ENCODE results near the gene GRM1. TPM values are rescaled to one million over a fixed set of nuclear protein-coding genes. Genes with fewer than 3 reads are reported as not detected.

Gene GRM1
- total and polyA plus RNA-seq, 2 experiments from 2014 or later = 0.29 to 0.63 TPM

DNA sequence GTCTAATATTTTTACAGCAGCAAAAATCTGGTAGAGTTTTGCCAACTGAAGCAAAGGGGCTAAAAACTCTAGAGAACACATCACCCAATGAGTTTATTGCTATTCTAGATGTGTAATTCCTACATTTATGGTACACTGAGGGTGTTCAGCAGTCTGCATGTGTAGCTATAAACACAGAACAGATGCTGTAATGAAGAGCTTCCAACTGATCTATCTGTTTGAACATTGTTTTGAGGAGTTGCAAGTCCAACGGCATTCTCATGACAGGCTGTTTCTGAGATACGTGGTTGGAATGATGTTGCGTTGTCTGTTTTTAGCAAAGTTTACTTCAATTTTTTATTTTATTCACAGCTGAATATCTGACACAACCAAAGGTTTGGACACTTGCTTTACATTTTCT, 373.6 kb downstream of the GRM1 start:
- Histone ChIP-seq H3K4me1 (ENCODE audit: insufficient read depth) (no peaks in the 10 kb centered on the region), H3K79me2 (replicated peaks; ENCODE audit: insufficient read depth) (no peaks in the 10 kb centered on the region), H3K9me2 (ENCODE audit: insufficient read depth) (no peaks in the 10 kb centered on the region), H4K20me1 (replicated peaks; ENCODE audit: insufficient read depth) (no peaks in the 10 kb centered on the region), H2AFZ (no peak overlapping the region), H3K36me3 (ENCODE audit: insufficient read depth) (no peaks in the 10 kb centered on the region), H3K27ac (ENCODE audit: low read depth) (no peak overlapping the region), H3K27me3 (ENCODE audit: insufficient read depth) (no peaks in the 10 kb centered on the region), H3K4me2 (no peak overlapping the region), H3K4me3 (no peak overlapping the region), H3F3A (replicated peaks; ENCODE audit: low read depth) (no peaks in the 10 kb centered on the region)
- no peak for DNase-seq (ENCODE audit: low spot score)
- Mint-ChIP-seq H3K27me3 (ENCODE audit: insufficient read depth, low read depth, poor library complexity) (no peaks in the 10 kb centered on the region), H3K27ac (no peak overlapping the region), H3K4me3 (no peak overlapping the region), H3K4me1 (no peaks in the 10 kb centered on the region; the same call in 2 of the 3 replicates), H3K36me3 (ENCODE audit: low read depth) (no peaks in the 10 kb centered on the region), H3K9me3 (no peaks in the 10 kb centered on the region)
- TF ChIP-seq POLR2AphosphoS5 (IDR thresholded peaks at IDR 0.05; ENCODE audit: low read depth) (no peak), EZH2 (IDR thresholded peaks at IDR 0.05; ENCODE audit: low read depth, unreplicated experiment) (no peak), JUNB (IDR thresholded peaks at IDR 0.05; ENCODE audit: unreplicated experiment) (no peak), ZNF331 (CRISPR knock-in tag; IDR thresholded peaks at IDR 0.05; ENCODE audit: low read depth) (no peak), NANOG (IDR thresholded peaks at IDR 0.05; ENCODE audit: borderline replicate concordance) (no peak), STAT1 (IDR thresholded peaks at IDR 0.05; ENCODE audit: unreplicated experiment) (no peak)
- TF ChIP-seq, protein P1, sequence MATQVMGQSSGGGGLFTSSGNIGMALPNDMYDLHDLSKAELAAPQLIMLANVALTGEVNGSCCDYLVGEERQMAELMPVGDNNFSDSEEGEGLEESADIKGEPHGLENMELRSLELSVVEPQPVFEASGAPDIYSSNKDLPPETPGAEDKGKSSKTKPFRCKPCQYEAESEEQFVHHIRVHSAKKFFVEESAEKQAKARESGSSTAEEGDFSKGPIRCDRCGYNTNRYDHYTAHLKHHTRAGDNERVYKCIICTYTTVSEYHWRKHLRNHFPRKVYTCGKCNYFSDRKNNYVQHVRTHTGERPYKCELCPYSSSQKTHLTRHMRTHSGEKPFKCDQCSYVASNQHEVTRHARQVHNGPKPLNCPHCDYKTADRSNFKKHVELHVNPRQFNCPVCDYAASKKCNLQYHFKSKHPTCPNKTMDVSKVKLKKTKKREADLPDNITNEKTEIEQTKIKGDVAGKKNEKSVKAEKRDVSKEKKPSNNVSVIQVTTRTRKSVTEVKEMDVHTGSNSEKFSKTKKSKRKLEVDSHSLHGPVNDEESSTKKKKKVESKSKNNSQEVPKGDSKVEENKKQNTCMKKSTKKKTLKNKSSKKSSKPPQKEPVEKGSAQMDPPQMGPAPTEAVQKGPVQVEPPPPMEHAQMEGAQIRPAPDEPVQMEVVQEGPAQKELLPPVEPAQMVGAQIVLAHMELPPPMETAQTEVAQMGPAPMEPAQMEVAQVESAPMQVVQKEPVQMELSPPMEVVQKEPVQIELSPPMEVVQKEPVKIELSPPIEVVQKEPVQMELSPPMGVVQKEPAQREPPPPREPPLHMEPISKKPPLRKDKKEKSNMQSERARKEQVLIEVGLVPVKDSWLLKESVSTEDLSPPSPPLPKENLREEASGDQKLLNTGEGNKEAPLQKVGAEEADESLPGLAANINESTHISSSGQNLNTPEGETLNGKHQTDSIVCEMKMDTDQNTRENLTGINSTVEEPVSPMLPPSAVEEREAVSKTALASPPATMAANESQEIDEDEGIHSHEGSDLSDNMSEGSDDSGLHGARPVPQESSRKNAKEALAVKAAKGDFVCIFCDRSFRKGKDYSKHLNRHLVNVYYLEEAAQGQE (IDR thresholded peaks at IDR 0.05; ENCODE audit: unreplicated experiment) = no peak
- TF ChIP-seq, protein P2, sequence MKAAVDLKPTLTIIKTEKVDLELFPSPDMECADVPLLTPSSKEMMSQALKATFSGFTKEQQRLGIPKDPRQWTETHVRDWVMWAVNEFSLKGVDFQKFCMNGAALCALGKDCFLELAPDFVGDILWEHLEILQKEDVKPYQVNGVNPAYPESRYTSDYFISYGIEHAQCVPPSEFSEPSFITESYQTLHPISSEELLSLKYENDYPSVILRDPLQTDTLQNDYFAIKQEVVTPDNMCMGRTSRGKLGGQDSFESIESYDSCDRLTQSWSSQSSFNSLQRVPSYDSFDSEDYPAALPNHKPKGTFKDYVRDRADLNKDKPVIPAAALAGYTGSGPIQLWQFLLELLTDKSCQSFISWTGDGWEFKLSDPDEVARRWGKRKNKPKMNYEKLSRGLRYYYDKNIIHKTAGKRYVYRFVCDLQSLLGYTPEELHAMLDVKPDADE (IDR thresholded peaks at IDR 0.05) = no peak
- TF ChIP-seq, protein P3, sequence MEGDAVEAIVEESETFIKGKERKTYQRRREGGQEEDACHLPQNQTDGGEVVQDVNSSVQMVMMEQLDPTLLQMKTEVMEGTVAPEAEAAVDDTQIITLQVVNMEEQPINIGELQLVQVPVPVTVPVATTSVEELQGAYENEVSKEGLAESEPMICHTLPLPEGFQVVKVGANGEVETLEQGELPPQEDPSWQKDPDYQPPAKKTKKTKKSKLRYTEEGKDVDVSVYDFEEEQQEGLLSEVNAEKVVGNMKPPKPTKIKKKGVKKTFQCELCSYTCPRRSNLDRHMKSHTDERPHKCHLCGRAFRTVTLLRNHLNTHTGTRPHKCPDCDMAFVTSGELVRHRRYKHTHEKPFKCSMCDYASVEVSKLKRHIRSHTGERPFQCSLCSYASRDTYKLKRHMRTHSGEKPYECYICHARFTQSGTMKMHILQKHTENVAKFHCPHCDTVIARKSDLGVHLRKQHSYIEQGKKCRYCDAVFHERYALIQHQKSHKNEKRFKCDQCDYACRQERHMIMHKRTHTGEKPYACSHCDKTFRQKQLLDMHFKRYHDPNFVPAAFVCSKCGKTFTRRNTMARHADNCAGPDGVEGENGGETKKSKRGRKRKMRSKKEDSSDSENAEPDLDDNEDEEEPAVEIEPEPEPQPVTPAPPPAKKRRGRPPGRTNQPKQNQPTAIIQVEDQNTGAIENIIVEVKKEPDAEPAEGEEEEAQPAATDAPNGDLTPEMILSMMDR (conservative IDR thresholded peaks at IDR 0.05; ENCODE audit: low read depth in 2 of 2) = no peak
- no peak for ATAC-seq

DNA sequence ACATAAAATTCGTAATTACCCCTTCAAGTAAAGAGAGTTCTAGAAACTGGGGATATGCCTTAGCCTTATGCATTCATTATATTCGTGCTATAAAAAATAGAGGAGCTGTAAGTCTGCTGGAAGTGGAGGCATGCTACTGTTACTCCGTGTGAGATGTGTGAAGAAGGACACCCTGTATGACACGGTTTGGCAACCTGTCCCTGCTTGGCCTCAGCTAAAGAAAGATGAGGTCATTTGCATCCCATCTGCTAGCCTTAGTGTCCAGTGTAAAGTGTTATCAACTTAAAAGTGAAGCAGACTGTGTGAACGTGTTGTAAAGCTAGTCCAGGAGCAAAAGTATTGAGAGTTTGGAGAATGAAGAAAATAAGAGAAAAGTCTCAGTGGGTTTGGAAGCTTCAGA, 379.7 kb downstream of the GRM1 start:
- DNase-seq (ENCODE audit: low spot score) (no peak), ATAC-seq (no peak)
- Histone ChIP-seq H3K27ac (ENCODE audit: low read depth) (no peak overlapping the region), H3K4me3 (no peak overlapping the region), H3K27me3 (ENCODE audit: insufficient read depth) (no peaks in the 10 kb centered on the region), H4K20me1 (replicated peaks; ENCODE audit: insufficient read depth) (no peaks in the 10 kb centered on the region), H3K4me1 (ENCODE audit: insufficient read depth) (no peaks in the 10 kb centered on the region), H2AFZ (no peak overlapping the region), H3K9me2 (ENCODE audit: insufficient read depth) (0 out of 2 replicates have a peak, but pooled peaks cover 2% of the 10 kb centered on the region), H3K4me2 (no peak overlapping the region), H3K36me3 (ENCODE audit: insufficient read depth) (no peaks in the 10 kb centered on the region), H3F3A (replicated peaks; ENCODE audit: low read depth) (no peaks in the 10 kb centered on the region), H3K79me2 (replicated peaks; ENCODE audit: insufficient read depth) (no peaks in the 10 kb centered on the region)
- Mint-ChIP-seq H3K4me3 (no peak overlapping the region), H3K27me3 (ENCODE audit: insufficient read depth, low read depth, poor library complexity) (peaks cover 2% of the 10 kb centered on the region), H3K27ac (no peak overlapping the region), H3K9me3 (no peaks in the 10 kb centered on the region), H3K36me3 (ENCODE audit: low read depth) (no peaks in the 10 kb centered on the region), H3K4me1 (no peaks in the 10 kb centered on the region)
- TF ChIP-seq, protein P3 (conservative IDR thresholded peaks at IDR 0.05; ENCODE audit: low read depth in 2 of 2) = no peak
- TF ChIP-seq ZNF331 (CRISPR knock-in tag; IDR thresholded peaks at IDR 0.05; ENCODE audit: low read depth) (no peak), JUNB (IDR thresholded peaks at IDR 0.05; ENCODE audit: unreplicated experiment) (no peak)
